HG02763 (cell line): ENCODE measurements around the gene ADI1.
"Not testable (repeated sequence)": the region's sequence is repeated elsewhere in the genome, so short reads cannot be mapped to it uniquely, and the experiment has no call there.

ENCODE experiments used
- ATAC-seq: cut with Tn5 transposase; IDR thresholded peaks from one replicate; pipeline ENCODE4 v1.9.1; 2021; ENCODE audit warnings: mild to moderate bottlenecking, moderate library complexity; ENCODE audit not compliant: unreplicated experiment

The ADI1 gene

DNA sequence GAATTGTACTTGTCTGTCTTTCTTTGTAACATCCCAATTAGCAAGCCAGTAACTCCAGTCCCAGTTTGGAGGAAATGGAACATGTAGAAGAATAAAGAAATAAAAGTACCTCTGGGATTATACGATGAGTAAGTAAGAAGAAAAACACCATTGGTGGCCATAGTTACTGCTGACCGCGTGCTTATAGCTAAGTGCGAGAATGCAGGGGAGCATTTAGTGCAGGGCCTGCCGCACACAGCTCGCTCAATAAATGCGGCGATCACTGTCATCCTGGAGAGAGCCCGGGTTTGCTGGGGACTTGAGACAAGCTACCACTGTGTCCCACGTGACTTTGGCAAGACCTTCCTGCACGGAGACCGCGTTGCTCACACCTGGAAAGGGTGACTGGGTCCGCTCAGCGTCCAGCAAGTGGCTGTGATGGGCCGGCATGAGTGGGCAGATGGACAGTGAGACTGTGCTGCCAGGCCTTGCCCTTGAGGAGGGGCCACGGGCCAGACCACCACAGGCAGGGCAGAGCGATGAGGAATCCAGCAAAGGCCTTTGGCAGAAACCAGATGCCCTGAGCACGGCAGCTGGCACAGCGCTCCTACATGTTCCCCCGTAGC, 54.8 kb downstream of the ADI1 start:
- no peak for ATAC-seq

DNA sequence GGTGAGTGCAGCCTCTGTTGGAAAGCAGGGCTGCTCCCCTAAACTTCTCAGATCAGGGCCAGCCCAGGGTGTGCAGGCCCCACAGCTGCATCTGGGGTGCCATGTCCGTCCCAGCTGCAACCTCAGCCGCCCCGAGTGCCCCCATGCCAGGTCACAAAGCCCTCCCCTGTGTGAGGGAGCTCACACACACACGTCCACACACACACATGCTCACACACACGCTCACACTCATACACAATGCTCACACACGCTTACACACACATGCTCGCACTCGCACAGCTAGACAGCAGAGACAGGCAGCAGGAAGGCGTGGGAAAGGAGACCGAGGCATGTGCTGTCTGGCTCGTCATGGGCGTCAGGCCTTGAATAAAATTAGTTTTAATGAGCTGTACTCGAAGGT, 55.4 kb downstream of the ADI1 start:
- ATAC-seq = no peak

DNA sequence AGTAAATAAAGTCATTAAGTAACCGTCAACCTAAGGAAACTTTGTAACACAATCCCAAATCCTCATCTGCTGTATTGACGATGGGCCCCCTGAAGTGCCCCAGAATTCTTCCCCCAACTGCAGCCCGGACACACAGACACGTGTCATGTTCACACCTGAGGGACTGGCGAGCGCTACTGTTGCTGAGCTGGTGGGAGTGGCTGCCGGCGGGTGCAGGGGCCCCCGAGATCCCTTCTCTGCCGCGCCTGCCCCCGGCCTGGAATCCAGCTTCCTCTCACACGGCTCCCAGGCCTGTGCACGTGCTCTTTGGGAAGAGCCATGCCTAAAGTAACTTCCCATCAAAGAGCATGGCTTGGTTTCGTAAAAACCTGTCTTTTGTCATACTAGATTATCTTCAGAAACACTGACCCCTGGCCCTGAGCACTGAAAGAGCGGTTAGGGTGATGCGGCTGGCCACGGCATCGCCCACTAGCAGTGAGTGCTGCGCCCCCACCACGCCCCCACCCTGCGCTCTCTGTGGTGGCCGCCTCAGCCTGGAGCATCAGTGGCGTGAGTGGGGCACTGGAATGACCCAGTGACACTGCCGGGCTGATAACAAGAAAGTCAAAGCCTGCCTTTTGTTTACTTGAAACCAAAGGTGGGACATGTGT, 56.0 kb downstream of the ADI1 start:
- no peak for ATAC-seq

DNA sequence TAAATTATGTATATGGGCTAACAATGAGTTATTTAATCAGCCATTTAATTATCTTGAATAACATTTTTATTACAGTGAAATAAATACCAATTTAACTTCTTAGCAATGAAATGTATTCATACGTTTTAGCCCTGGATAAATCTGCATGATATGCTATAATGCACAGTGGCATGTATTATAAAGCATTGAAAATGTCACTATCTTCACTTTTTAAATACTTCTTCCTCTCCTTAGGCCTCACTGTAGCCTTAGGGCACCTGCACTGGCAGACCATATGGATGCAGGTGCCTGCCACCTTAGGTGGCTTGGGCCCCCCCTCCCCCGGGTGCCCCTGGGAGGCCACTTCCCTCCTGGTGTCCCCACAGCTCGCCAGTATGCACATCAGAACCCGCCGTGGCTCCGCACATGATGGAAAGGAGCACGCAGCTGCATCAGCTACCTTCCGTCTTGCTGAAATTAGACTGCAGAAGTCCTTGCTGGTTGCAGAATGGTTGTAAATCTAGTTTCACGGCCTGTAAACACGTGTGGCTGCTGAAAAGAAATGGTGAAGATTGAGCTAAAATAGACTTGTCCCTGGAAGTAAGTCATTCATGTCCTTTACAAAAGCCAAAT, 56.7 kb downstream of the ADI1 start:
- ATAC-seq = no peak

DNA sequence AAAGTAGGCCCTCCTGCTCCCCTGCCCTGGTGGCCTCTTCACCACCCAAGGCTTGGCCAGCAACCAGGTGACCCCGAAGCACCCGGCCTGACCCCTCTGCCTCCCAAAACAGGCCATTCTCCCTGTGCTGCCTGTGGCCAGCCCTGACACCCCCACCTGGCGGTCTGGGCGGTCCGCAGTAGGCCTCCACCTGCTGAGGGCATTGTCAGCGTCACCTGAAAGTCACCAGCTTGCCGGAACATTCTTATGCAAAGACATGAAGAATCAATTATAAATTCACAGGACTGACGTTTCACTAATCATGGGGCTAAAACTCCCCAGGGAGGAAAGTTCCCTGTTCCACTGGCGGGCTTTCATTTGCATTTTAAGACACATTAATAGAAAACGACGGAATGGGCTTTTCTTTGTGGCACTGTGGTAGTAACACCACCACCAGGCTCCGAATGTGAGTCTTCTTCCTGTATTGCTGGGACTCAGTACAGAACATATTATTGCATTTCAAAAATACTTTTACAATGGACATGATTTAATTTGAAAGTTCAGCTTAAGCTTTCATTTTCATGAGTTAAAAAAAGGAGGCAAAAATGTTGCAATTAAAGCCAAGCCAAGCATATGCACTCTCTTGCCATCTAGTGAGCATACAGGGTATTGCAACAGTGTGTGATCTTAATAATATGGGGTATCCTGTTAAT, 57.4 kb downstream of the ADI1 start:
- peak; percentile 63 for ATAC-seq

DNA sequence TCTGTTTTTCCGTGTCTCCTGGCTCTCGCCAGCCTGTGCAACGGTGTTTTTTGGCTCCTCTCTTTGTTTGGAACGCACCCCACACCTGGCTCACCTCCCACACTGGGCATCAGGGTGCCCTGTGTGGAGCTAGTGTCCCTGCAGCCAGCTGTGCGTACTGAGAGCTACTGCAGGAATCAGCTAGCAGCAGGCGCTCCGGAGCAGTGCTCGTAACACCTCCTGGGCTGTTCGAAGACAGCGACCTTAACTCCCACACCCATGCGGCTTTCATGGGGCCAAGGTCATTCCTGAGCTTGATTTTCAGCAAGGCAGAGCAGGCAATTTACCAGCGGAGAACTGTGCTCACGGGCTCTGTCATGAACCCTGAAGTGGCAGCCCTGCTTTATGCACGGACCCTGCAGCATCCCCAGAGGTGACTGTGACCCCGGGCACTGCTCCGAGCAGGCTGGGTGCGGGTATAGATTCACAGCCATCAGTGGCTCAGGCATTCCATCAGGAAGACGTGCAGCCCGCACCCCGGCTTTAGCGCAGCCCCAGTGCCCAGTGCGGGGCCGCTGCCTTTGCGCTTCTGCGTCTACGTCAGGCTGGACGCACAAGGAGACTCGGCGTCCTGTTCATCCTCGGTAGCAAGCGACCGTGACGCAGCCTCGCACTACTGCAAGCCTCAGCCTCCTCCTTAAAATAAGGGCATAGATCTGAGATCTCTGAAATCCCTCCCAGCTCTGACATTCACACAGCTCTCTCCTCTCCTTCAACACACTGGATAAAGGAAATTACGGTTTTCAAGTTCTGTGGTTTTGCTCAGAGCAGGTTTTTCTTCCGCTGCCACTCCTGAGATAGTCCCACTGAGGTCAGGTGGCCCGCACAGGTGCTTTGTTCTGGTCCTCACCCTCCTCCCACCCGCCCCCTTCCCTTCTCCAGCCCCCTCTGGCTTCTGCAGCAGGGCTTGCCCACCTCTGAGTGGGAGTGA, 58.2 kb downstream of the ADI1 start:
- ATAC-seq = no peak

DNA sequence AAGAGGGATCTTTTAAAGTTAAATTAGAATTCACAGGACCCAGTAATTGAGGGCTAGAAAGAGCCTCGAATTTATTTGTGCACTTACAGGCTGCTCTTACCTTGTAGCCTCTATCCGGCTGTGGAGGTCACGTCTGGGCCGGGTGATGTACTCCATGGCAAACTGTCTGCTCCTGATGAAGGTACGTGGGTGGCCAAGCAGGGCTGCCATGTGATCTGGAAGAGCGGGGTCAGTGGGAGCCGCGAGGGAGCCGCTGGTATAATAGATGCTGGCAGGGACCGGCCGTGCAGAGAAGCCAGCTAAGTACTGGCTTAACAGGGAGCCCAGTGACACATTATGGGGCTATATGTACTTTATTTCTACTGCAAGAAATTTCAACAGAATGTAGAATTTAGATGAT, 59.2 kb downstream of the ADI1 start:
- no peak for ATAC-seq

DNA sequence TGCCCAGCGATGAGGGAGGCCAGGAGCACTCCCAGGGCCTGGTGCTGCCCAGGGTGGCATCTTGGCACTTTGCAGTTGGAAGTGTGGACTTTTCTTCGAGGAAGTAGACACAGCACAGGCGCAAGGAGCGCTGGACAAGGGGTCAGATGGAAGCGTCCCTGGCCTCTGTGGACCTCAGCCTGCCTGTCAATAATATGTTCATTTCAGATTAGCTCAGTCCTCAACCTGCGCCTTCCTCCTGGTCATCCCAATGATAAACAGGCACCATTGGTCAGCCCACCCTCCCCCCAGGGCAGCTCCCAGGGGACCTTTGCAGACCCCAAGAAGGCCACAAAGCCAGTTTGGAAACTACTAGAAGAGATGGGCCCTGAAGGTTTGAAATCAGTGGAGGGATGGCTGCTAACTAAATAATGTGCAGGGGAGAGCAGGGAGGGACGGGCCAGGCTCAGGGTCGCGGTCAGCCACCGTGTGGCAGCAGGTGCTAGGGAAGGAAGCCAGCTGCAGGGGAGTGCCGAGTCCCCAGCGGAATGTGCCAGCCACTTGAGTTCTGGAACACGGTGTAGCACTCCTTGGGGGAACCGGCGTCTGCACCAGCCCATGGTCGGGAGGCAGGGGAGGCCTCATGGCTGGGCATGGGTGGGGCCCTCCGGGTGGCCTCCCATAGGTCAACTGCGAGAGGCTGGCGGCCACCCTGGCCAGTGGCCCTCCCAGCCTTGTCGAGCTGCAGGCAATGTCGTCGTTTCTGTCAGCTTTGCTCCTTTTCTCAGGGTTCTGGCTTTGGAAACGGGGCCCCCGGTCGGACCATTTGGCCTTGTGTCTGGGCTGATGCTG, 59.9 kb downstream of the ADI1 start:
- no peak for ATAC-seq

DNA sequence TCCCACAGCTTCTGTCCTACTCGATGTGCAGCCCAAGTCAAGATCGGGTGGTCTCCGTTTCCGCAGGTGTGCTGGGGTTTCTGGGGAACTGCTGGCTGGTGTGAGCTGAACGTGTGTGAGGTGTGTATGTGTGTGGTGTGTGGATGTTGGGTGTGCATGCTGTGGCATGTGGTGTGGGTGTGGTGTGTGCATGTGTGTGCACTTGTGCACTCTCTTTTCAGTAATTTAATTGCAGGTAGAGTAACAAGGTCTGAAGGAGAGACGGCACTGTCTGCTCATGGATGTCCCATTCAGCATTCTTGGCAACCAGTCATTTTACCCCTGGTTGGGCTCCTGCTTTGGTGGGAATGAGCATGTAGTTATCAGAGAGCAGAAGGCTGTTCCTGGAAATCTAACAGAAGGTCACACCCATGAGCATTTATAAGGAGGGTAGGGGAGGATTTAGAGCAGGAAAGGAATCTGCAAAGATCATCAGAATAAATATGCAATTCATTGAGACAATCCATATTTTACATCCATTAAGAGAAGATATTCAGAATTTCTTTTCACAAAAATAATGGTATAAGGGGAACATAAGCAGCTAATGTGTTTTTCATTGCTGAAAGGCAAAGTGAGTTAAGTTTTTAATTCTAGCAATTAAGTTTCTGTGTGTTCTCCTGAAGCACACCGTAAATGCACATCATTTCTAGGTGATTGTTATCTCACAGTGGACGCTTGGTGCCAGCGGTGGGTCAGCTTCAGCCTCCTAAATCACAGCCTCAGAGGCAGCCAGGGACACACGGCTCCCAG, 60.7 kb downstream of the ADI1 start:
- ATAC-seq = no peak

DNA sequence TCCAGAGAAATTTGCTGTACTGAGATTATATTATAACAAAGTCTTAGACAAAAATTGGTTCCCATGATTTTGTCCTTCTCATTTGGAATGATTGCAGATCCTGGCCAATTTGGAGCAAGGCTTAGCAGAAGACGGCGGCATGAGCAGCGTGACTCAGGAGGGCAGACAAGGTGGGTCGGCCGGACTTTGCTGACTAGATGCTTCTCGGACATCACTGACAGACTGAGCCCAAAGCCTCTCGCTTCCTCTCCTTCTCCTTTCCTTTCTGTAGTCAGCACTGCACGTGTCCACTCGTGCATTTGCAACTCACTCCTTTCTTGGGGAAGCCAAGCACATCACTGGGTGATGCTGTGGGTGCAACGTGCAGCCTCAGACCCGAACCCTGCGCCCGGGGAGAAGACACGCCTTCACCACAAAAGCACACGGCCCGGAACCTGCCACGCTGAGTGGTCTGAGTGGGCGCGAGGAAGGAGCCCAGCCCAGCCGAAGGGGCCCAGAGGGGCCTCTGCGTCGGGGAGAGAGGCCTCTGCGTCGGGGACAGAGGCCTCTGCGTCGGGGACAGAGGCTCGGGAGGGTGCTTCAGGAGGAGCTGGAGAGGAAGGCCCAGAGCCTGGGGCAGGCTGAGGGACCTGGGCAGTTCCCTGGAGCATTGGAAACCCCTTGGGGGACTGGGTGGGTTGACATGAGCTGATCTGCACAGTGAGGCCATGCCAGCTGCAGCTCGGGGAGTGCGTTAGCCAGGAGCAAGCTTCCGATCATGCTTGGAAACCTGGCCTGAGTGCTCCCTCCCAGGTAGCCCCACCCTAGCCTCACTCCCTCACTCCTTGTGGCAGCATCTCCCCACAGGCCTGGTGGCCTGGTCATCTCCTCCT, 61.6 kb downstream of the ADI1 start:
- ATAC-seq = no peak

DNA sequence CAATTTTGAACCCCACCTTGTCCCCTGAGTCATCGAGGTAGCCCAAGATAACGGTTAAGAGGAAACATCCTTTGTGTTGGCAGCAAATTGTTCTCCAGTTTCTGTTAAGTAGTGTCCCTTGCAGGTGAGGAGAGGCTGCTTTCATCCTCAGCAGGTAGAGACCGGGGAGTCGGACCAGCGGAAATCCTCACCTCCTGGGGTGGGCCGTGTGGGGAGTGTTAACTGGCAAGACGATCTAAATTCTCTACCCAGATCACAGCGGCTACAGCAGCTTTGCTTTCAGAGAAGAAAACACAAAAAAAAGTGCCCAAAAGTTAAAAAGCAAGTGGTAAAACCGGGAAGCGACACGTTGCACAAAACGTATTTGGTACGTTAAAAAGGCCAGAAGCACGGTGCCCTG, 63.2 kb downstream of the ADI1 start:
- ATAC-seq = no peak

DNA sequence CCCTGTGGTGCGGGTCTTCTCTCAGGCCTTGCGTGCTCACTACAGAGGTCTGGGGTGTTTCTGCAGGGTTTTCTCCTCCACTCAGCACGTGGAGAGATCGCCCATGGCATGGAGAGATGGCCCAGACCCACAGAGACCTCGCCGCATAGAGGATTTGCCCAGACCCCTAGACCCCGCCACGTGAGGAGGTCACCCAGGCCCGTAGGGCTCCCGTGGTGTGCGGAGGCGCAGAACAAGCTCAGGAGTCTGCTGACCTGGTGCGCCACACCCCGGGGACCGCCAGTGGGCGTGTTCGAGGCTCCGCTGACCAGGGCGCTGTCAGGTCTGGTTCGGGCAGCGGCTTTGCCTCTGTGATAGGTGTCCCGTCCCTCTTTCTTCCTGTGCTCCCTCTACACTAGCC, 64.5 kb downstream of the ADI1 start:
- no peak for ATAC-seq

DNA sequence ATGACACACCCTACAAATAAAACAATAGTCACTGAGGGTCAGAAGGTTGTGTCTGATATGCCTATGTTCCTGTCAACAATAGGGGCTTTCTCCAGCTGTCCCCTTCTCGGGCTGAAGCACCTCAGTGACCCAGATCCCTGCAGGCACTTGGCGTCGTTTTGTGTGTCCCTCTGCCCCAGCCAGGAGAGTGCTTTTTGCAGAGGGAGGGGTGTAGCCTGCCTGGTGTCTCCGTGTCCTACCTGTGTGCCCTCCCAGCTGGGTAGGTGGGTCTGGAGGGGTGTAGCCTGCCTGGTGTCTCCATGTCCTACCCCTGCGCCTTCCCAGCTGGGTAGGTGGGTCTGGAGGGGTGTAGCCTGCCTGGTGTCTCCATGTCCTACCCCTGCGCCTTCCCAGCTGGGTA, 65.3 kb downstream of the ADI1 start:
- ATAC-seq = not testable (repeated sequence)

DNA sequence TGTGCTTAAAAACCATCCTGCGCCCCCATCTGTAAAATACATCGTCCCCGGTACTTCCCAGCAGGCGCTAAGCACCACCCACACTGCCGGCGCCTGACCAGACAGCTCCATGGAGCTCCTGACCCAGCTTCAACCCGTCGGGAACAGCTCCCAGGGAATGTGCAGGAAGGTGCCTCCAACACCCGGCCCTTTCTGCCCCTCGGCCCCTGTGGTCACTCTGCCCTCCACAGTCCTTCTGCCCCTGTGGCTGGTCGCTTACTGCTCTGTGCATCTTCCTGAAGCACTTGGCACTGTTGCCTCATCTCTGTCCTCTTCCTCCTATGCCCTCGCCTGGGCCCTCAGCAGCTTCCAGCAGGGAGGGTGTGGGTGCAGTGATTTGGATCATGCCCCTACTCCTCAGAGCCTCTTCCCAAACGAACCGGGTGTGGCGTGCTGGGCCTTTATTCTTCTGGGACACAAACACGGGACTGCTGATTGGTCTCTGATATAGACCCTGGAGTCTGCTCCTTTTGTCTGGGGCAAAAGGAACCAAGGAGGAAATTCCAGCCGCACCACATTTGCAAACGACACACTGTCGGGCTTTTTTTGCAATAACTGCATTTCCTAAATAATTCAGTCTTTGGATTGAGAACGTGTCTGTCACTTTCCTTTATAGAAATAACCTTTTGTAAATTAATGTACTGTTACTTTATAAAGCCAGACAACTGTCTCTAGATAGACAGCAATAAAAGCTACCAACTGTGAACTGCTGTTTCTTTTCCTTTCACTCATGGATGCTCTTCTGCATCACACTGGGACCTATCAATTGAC, 65.9 kb downstream of the ADI1 start:
- ATAC-seq = no peak

DNA sequence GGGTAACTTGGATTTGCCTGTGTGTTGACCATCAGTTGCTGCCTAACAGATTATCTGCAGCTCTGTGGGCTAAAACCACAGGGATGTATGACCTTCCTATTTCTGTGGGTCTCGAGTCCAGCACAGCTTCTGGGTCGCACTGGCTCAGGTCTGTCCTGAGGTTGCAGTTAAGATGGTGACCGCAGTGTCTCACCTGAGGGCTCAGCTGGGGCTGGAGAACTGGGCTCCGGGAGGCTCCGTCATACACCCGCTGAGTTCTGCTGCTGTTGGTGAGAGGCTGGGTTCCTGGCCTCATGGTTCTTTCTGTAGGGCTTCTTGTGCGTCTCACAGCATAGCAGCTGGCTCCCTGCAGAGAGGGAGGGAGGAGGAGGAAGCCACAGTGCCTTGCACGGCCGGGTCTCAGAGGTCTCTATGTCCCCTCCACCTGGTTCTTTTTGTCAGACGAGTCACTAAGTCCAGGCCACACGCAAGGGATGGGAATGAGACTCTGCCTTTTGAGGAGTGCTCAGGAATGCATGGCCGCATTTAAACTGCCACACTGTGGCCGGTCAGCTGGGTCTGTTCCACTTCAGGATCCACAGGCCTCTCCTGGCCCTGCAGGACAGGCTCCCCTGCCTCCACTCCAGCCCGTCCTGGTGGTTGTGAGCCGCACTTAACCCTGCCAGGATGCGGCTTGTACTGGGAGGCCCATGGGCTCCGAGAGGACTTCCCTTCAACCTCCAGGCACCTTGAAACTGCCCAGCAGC, 67.2 kb downstream of the ADI1 start:
- ATAC-seq = no peak

DNA sequence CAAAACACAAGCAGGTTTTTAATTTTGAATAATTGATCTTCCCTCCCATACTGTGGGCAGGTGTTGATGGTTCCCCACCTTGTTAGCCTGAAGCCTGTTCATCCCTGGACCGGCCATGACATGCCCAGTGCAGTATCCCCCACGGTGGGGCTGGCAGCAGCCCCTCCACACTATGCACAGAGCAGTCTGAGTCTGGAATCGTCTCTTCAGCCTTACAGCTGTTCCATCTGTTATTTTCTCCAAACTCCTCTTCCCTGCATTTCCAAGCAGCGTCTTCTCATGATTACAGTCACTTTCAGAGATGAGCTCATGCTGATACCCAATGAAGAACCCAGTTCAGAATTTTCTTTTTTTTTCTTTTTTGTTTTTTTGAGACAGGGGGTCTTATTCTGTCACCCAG, 68.2 kb downstream of the ADI1 start:
- ATAC-seq = no peak
